ENCODE data around the gene UBB.

DNA sequence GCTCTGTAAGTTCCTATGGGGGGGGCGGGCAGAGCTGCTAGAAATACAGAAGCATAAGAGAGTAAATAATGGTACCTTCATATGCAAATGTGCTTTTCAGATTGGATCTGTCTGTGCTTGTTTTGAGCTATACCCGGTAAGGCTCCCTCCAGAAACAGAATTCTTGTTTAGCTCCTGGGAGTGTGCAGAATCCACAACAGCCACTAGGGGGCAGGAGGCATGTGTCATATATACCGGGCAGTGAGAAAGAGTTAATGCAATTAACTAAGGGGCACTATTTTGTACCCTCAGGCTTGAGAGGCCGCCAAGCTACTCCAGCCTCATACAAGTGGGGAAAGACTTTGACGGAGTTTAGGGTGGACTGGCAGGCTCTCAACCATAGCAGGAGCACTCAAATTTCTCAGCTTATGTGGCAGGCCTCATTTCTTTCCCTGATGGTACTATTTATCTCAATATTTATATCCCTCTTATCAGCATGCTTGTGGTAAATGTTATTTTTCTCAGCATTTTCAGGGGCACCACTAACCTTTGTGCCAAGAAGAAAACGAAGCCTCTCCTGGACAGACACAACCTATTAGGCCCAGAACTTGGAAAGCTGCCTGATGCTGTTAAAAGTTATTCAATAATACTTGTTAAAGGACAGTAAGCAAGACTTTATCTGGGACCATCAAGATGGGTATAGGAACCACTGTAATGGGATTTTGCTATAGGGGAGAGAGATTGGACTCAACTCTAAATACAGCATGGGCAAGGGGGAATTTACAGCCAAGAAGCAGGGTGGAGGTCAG lies 16.9 kb upstream of the UBB start:
- TF ChIP-seq, protein P1, sequence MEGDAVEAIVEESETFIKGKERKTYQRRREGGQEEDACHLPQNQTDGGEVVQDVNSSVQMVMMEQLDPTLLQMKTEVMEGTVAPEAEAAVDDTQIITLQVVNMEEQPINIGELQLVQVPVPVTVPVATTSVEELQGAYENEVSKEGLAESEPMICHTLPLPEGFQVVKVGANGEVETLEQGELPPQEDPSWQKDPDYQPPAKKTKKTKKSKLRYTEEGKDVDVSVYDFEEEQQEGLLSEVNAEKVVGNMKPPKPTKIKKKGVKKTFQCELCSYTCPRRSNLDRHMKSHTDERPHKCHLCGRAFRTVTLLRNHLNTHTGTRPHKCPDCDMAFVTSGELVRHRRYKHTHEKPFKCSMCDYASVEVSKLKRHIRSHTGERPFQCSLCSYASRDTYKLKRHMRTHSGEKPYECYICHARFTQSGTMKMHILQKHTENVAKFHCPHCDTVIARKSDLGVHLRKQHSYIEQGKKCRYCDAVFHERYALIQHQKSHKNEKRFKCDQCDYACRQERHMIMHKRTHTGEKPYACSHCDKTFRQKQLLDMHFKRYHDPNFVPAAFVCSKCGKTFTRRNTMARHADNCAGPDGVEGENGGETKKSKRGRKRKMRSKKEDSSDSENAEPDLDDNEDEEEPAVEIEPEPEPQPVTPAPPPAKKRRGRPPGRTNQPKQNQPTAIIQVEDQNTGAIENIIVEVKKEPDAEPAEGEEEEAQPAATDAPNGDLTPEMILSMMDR (conservative IDR thresholded peaks at IDR 0.05) = peak; percentile 90
- TF ChIP-seq EZH2 (IDR thresholded peaks at IDR 0.05; ENCODE audit: low read depth) = no peak
